Measurements from ENCODE around the gene PHKA2. TPM values are rescaled to one million over a fixed set of nuclear protein-coding genes. Genes with fewer than 3 reads are reported as not detected.

Gene PHKA2
- total RNA-seq, 3 donors from 2014 or later (not counting 1 experiment from before 2014, with no cell fraction given), result 34.2 to 45.9 (median 35.1) TPM

- intact Hi-C loops (cut with micrococcal nuclease), result no loop called here
- ATAC-seq (no peak), DNase-seq (no peak)
- no peaks in the 10 kb centered on the region for H3K4me1 Mint-ChIP-seq
- no peaks in the 10 kb centered on the region for H3K4me1 ChIP-seq (ENCODE audit: control insufficient read depth, insufficient read depth, low read length)
- H3K9me3 Mint-ChIP-seq, result no peaks in the 10 kb centered on the region
- H3K36me3 ChIP-seq (ENCODE audit: control insufficient read depth, insufficient read depth, low read length), result no peaks in the 10 kb centered on the region
- no peak overlapping the region for H3K27ac ChIP-seq (ENCODE audit: low read length)
- WGBS (ENCODE audit: insufficient coverage), result 93% methylated on average over 3 of the region's 4 CpGs
- H3K27ac Mint-ChIP-seq, result no peak overlapping the region
- H3K4me3 Mint-ChIP-seq, result no peak overlapping the region
- H3K27me3 ChIP-seq (ENCODE audit: control insufficient read depth, insufficient read depth, low read length), result no peaks in the 10 kb centered on the region
- H3K9me3 ChIP-seq (ENCODE audit: control insufficient read depth, insufficient read depth, low read length), result no peaks in the 10 kb centered on the region
- no peaks in the 10 kb centered on the region for H3K36me3 Mint-ChIP-seq
- no peak for TF ChIP-seq CTCF (IDR thresholded peaks at IDR 0.05)
- H3K4me3 ChIP-seq (ENCODE audit: low read length), result no peak overlapping the region
- H3K27me3 Mint-ChIP-seq (ENCODE audit: low read depth in 2 of 2), result peaks cover 0 to 2% of the 10 kb centered on the region in 2 donors
Observed at GRCh38 chrX:18997916-18998315, 14.0 kb upstream of the PHKA2 start.

- intact Hi-C loops (cut with micrococcal nuclease), result no loop called here
- H3K36me3 ChIP-seq (ENCODE audit: control insufficient read depth, insufficient read depth, low read length), result no peaks in the 10 kb centered on the region
- DNase-seq (no peak), ATAC-seq (no peak)
- H3K4me3 ChIP-seq (ENCODE audit: low read length), result no peak overlapping the region
- no peaks in the 10 kb centered on the region for H3K9me3 ChIP-seq (ENCODE audit: control insufficient read depth, insufficient read depth, low read length)
- H3K27me3 ChIP-seq (ENCODE audit: control insufficient read depth, insufficient read depth, low read length), result no peaks in the 10 kb centered on the region
- no peaks in the 10 kb centered on the region for H3K4me1 ChIP-seq (ENCODE audit: control insufficient read depth, insufficient read depth, low read length)
- no peaks in the 10 kb centered on the region for H3K9me3 Mint-ChIP-seq
- no peaks in the 10 kb centered on the region for H3K36me3 Mint-ChIP-seq
- H3K4me1 Mint-ChIP-seq, result no peaks in the 10 kb centered on the region
- TF ChIP-seq CTCF (IDR thresholded peaks at IDR 0.05), result no peak
- H3K27me3 Mint-ChIP-seq (ENCODE audit: low read depth in 2 of 2), result peaks cover 0 to 2% of the 10 kb centered on the region in 2 donors
- no peak overlapping the region for H3K27ac Mint-ChIP-seq
- H3K27ac ChIP-seq (ENCODE audit: low read length), result no peak overlapping the region
- no peak overlapping the region for H3K4me3 Mint-ChIP-seq
Observed at GRCh38 chrX:18996536-18996935, 12.6 kb upstream of the PHKA2 start.

GRCh38 chrX:18995221-18995620 lies 11.3 kb upstream of the PHKA2 start:
- intact Hi-C loops (cut with micrococcal nuclease), result no loop called here
- no peak for DNase-seq
- Histone ChIP-seq H3K27me3 (ENCODE audit: control insufficient read depth, insufficient read depth, low read length) (no peaks in the 10 kb centered on the region), H3K4me3 (ENCODE audit: low read length) (no peak overlapping the region), H3K27ac (ENCODE audit: low read length) (no peak overlapping the region), H3K36me3 (ENCODE audit: control insufficient read depth, insufficient read depth, low read length) (no peaks in the 10 kb centered on the region), H3K9me3 (ENCODE audit: control insufficient read depth, insufficient read depth, low read length) (no peaks in the 10 kb centered on the region), H3K4me1 (ENCODE audit: control insufficient read depth, insufficient read depth, low read length) (no peaks in the 10 kb centered on the region)
- H3K4me3 Mint-ChIP-seq, result no peak overlapping the region
- no peak for ATAC-seq
- no peaks in the 10 kb centered on the region for H3K9me3 Mint-ChIP-seq
- TF ChIP-seq CTCF (IDR thresholded peaks at IDR 0.05), result no peak
- H3K36me3 Mint-ChIP-seq, result no peaks in the 10 kb centered on the region
- H3K27ac Mint-ChIP-seq, result no peak overlapping the region
- H3K27me3 Mint-ChIP-seq (ENCODE audit: low read depth in 2 of 2), result peaks cover 0 to 2% of the 10 kb centered on the region in 2 donors
- no peaks in the 10 kb centered on the region for H3K4me1 Mint-ChIP-seq
- 94% methylated on average over 3 of the region's 3 CpGs for WGBS (ENCODE audit: insufficient coverage)

GRCh38 chrX:18994713-18995112 lies 10.8 kb upstream of the PHKA2 start:
- no peak overlapping the region for H3K27ac ChIP-seq (ENCODE audit: low read length)
- no CpG with 5 or more reads among the region's 3 CpGs for WGBS (ENCODE audit: insufficient coverage)
- H3K9me3 ChIP-seq (ENCODE audit: control insufficient read depth, insufficient read depth, low read length), result no peaks in the 10 kb centered on the region
- no peaks in the 10 kb centered on the region for H3K36me3 ChIP-seq (ENCODE audit: control insufficient read depth, insufficient read depth, low read length)
- ATAC-seq (no peak), DNase-seq (no peak)
- no peaks in the 10 kb centered on the region for H3K27me3 ChIP-seq (ENCODE audit: control insufficient read depth, insufficient read depth, low read length)
- no peaks in the 10 kb centered on the region for H3K4me1 ChIP-seq (ENCODE audit: control insufficient read depth, insufficient read depth, low read length)
- H3K36me3 Mint-ChIP-seq, result no peaks in the 10 kb centered on the region
- no peak overlapping the region for H3K4me3 ChIP-seq (ENCODE audit: low read length)
- TF ChIP-seq CTCF (IDR thresholded peaks at IDR 0.05), result no peak
- no peak overlapping the region for H3K4me3 Mint-ChIP-seq
- H3K4me1 Mint-ChIP-seq, result no peaks in the 10 kb centered on the region
- intact Hi-C loops (cut with micrococcal nuclease), result no loop called here
- no peaks in the 10 kb centered on the region for H3K9me3 Mint-ChIP-seq
- H3K27me3 Mint-ChIP-seq (ENCODE audit: low read depth in 2 of 2), result peaks cover 0 to 2% of the 10 kb centered on the region in 2 donors
- H3K27ac Mint-ChIP-seq, result no peak overlapping the region

Data from natural killer cell (primary cell).